ENCODE results near the gene PLS3.

DNA sequence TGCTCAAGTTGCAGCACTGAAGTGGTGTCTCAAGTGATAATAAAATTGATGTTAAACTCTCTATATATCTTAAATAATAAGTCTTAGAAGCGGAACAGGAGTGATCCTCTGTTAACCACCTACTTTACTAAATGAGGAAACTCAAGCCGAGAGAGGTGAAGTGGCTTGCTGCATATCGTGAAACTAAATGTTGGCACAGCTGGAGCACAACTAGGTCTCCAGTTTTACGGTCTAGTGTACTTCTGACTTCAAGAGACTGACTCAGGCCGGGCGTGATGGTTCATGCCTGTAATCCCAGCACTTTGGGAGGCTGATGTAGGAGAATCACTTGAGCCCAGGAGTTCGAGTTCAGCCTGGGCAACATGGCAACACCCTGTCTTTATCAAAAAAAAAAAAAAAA lies 35.5 kb upstream of the PLS3 start:
- no peak for TF ChIP-seq POLR2A (IDR thresholded peaks at IDR 0.05; ENCODE audit: low read length)
- TF ChIP-seq GATA1 (IDR thresholded peaks at IDR 0.05; ENCODE audit: low read depth, low read length), result no peak

Measured in erythroblast (primary cell).